Tibial nerve (tissue), 4 donors: ENCODE measurements around the gene CTNNA3.

Source experiments
- CTCF ChIP-seq, 5 experiments: fragments of 200-600 bp in 3 of 5; fragments of 450-650 bp in 2 of 5; sonication (generic) in 3 of 5; IDR thresholded peaks; one replicate each; pipeline ENCODE4 v1.5.1; 2016 to 2019; ENCODE audit warnings: antibody characterized with exemption in 5 of 5, mild to moderate bottlenecking in 3 of 5, moderate library complexity in 2 of 5
- EP300 ChIP-seq, 2 donors: sonication (generic); formaldehyde crosslinking; IDR thresholded peaks; one replicate each; pipeline ENCODE4 v1.6.1; 2017; ENCODE audit warnings: antibody characterized with exemption in 2 of 2, mild to moderate bottlenecking in 1 of 2
- POLR2A ChIP-seq, 2 donors: fragments of 450-650 bp; IDR thresholded peaks; one replicate each; pipeline ENCODE4 v1.6.1; 2017; ENCODE audit warnings: antibody characterized with exemption in 2 of 2, mild to moderate bottlenecking in 2 of 2, moderate library complexity in 2 of 2

DNA sequence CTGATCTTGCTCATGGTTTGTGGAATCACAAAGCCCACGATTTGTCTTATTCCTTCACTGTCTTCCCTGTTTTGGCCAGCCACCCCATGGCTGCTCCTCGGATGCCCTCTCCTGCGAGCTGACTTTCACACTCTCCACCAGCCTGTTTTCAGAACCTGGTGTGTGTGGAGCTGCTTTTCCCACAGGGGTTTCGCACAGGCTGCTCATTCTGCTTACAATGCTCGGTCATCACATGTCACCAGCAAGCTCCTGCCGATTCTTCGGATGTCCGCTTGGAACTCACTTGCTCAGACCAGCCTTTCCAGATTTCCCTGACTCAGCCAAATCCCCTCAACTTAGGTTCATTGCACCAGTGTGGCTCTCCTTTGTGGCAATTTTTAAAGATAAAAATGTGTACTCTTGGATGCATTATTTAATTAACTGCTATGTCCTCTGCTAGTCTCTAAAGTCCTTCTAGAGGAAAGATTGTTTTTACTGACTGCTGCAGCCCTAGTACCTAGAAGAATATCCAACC lies 1788.7 kb downstream of the CTNNA3 start:
- TF ChIP-seq EP300 (IDR thresholded peaks at IDR 0.05): no peak
- TF ChIP-seq POLR2A (IDR thresholded peaks at IDR 0.05): no peak
- TF ChIP-seq CTCF (IDR thresholded peaks at IDR 0.05): no peak
